ENCODE results near the gene PLK2. TPM values are rescaled to one million over a fixed set of nuclear protein-coding genes. Genes with fewer than 3 reads are reported as not detected.

The PLK2 gene
- total and polyA plus RNA-seq, 11 donors: 18.4 to 169 (median 100) TPM

- Histone ChIP-seq H3K27me3 (no peaks in the 10 kb centered on the region), H3K9me3 (no peaks in the 10 kb centered on the region), H3K4me1 (peaks cover 0 to 19% (median 11%) of the 10 kb centered on the region in 12 donors), H3K36me3 (peaks cover 0 to 37% (median 21%) of the 10 kb centered on the region in 9 donors), H3K4me3 (no peak overlapping the region), H3K27ac (no peak overlapping the region)
- intact Hi-C loops (cut with DNase I): loop anchor here in 8 of 10 donors (5.0 to 10.0 kb wide), 8 partner anchors 85 to 378 kb away; no protein-coding TSS in a partner anchor
- ATAC-seq: no peak
- TF ChIP-seq POLR2A (IDR thresholded peaks at IDR 0.05) (no peak), CTCF (IDR thresholded peaks at IDR 0.05) (no peak)
- no peak for DNase-seq
- WGBS, 4 donors: 88 to 93% (median 91%) methylated on average over 3 of the region's 3 CpGs
These were observed 9.9 kb downstream of the PLK2 start for GRCh38 chr5:58450018-58450417.

GRCh38 chr5:58447226-58447625 is 12.7 kb downstream of the PLK2 start:
- ATAC-seq: no peak

GRCh38 chr5:58446024-58446423 is 13.9 kb downstream of the PLK2 start:
- DNase-seq: no peak

More at GRCh38 chr5:58447226-58447625, 12.7 kb downstream of the PLK2 start:
- TF ChIP-seq POLR2A (IDR thresholded peaks at IDR 0.05) (no peak), CTCF (IDR thresholded peaks at IDR 0.05) (no peak)
- Histone ChIP-seq H3K4me3 (no peak overlapping the region), H3K36me3 (peaks cover 0 to 9% (median 0%) of the 10 kb centered on the region in 9 donors), H3K4me1 (no peaks in the 10 kb centered on the region), H3K27me3 (no peaks in the 10 kb centered on the region), H3K9me3 (peaks cover 0 to 8% (median 0%) of the 10 kb centered on the region in 12 donors), H3K27ac (no peak overlapping the region)
- intact Hi-C loops (cut with DNase I): loop anchor here in 2 of 10 donors (10.0 kb wide), 2 partner anchors 102 to 112 kb away; no protein-coding TSS in a partner anchor
- 79 to 90% (median 82%) methylated on average over 2 of the region's 2 CpGs for WGBS, 4 donors
- DNase-seq: no peak

GRCh38 chr5:58444805-58445204 is 15.1 kb downstream of the PLK2 start:
- no peaks in the 10 kb centered on the region for H3K27me3 ChIP-seq
- H3K4me3 ChIP-seq: no peak overlapping the region
- H3K36me3 ChIP-seq: no peaks in the 10 kb centered on the region
- intact Hi-C loops (cut with DNase I): loop anchor here in 2 of 10 donors (10.0 kb wide), 2 partner anchors 100 to 110 kb away; no protein-coding TSS in a partner anchor
- peaks cover 0 to 5% (median 0%) of the 10 kb centered on the region in 12 donors for H3K4me1 ChIP-seq
- peaks cover 0 to 8% (median 0%) of the 10 kb centered on the region in 12 donors for H3K9me3 ChIP-seq
- DNase-seq: no peak
- no peak overlapping the region for H3K27ac ChIP-seq
- TF ChIP-seq CTCF (IDR thresholded peaks at IDR 0.05) (no peak), POLR2A (IDR thresholded peaks at IDR 0.05) (no peak)
- no peak for ATAC-seq

More at GRCh38 chr5:58446024-58446423, 13.9 kb downstream of the PLK2 start:
- peaks cover 0 to 1% (median 0%) of the 10 kb centered on the region in 12 donors for H3K4me1 ChIP-seq
- peaks cover 0 to 8% (median 0%) of the 10 kb centered on the region in 12 donors for H3K9me3 ChIP-seq
- TF ChIP-seq CTCF (IDR thresholded peaks at IDR 0.05) (no peak), POLR2A (IDR thresholded peaks at IDR 0.05) (no peak)
- intact Hi-C loops (cut with DNase I): loop anchor here in 2 of 10 donors (10.0 kb wide), 2 partner anchors 101 to 111 kb away; no protein-coding TSS in a partner anchor
- 90 to 95% (median 92%) methylated on average over 10 of the region's 10 CpGs for WGBS, 4 donors
- no peak overlapping the region for H3K27ac ChIP-seq
- H3K36me3 ChIP-seq: no peaks in the 10 kb centered on the region
- no peak for ATAC-seq
- H3K4me3 ChIP-seq: no peak overlapping the region
- no peaks in the 10 kb centered on the region for H3K27me3 ChIP-seq

Measured in heart left ventricle (tissue), 16 donors.